Measurements from ENCODE around the gene PCNX2.

DNA sequence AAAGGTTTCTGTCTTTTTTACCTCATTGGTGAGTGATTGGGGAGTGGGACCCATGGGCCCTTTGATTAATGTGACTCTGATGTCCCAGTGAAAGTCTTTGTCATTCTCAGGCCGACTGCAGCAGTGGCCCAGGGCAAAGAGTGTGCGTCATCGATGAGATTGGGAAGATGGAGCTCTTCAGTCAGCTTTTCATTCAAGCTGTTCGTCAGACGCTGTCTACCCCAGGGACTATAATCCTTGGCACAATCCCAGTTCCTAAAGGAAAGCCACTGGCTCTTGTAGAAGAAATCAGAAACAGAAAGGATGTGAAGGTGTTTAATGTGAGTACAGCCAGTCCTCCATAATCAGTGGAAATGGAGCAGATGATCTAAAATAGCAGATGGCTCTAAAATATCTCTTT is 325.7 kb downstream of the PCNX2 start:
- TF ChIP-seq CTCF (conservative IDR thresholded peaks at IDR 0.05; ENCODE audit: low read depth in 2 of 2) (no peak), EZH2phosphoT487 (IDR thresholded peaks at IDR 0.05; ENCODE audit: unreplicated experiment) (no peak), POLR2AphosphoS5 (IDR thresholded peaks at IDR 0.05; ENCODE audit: low read depth) (no peak), EZH2 (IDR thresholded peaks at IDR 0.05; ENCODE audit: low read depth, unreplicated experiment) (no peak), CREB1 (CRISPR knock-in tag; IDR thresholded peaks at IDR 0.05; ENCODE audit: low read depth) (no peak), ZNF462 (CRISPR knock-in tag; IDR thresholded peaks at IDR 0.05) (no peak), ETS1 (IDR thresholded peaks at IDR 0.05) (no peak), ZNF331 (CRISPR knock-in tag; IDR thresholded peaks at IDR 0.05; ENCODE audit: low read depth) (no peak), JUNB (IDR thresholded peaks at IDR 0.05; ENCODE audit: unreplicated experiment) (no peak), STAT1 (IDR thresholded peaks at IDR 0.05; ENCODE audit: unreplicated experiment) (no peak), NANOG (IDR thresholded peaks at IDR 0.05; ENCODE audit: borderline replicate concordance) (no peak), ZNF114 (CRISPR knock-in tag; IDR thresholded peaks at IDR 0.05) (no peak)
- TF ChIP-seq, protein P1, sequence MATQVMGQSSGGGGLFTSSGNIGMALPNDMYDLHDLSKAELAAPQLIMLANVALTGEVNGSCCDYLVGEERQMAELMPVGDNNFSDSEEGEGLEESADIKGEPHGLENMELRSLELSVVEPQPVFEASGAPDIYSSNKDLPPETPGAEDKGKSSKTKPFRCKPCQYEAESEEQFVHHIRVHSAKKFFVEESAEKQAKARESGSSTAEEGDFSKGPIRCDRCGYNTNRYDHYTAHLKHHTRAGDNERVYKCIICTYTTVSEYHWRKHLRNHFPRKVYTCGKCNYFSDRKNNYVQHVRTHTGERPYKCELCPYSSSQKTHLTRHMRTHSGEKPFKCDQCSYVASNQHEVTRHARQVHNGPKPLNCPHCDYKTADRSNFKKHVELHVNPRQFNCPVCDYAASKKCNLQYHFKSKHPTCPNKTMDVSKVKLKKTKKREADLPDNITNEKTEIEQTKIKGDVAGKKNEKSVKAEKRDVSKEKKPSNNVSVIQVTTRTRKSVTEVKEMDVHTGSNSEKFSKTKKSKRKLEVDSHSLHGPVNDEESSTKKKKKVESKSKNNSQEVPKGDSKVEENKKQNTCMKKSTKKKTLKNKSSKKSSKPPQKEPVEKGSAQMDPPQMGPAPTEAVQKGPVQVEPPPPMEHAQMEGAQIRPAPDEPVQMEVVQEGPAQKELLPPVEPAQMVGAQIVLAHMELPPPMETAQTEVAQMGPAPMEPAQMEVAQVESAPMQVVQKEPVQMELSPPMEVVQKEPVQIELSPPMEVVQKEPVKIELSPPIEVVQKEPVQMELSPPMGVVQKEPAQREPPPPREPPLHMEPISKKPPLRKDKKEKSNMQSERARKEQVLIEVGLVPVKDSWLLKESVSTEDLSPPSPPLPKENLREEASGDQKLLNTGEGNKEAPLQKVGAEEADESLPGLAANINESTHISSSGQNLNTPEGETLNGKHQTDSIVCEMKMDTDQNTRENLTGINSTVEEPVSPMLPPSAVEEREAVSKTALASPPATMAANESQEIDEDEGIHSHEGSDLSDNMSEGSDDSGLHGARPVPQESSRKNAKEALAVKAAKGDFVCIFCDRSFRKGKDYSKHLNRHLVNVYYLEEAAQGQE (IDR thresholded peaks at IDR 0.05; ENCODE audit: unreplicated experiment) = no peak
